ENCODE data around the gene APOBEC3A. TPM values are rescaled to one million over a fixed set of nuclear protein-coding genes. Genes with fewer than 3 reads are reported as not detected.
"Not testable (repeated sequence)": the region's sequence is repeated elsewhere in the genome, so short reads cannot be mapped to it uniquely, and the experiment has no call there.

The APOBEC3A gene
- polyA plus RNA-seq, 1 donor from 2014 or later: not detected

DNA sequence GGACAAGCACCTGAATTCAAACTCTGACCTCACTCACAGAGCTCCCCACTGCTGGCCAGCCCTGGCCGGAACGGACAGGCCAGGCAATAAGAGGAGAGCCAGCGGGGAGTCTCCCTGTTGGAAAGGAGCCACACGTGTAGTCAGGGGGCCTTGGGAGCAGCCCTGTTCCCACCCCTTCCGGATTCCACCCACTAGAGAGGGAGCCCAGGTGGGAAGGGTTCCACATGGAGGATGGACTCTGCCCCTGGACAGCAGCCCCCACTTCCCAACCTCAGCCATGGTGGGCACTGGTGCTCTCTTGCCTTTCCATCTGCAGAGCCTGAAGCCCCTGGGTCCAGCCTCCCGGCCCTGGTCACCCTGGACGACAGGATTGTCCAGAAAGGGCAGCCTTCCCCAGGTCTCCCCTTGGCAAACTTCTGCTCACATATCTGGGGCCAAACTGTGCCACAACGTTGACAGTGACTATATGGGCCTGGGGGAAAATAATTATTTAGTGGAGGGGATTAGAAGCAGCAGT lies 7.5 kb upstream of the APOBEC3A start:
- H3K9me3 Mint-ChIP-seq: no peaks in the 10 kb centered on the region
- no peak overlapping the region for H3K4me3 Mint-ChIP-seq
- peaks cover 4 to 10% (median 9%) of the 10 kb centered on the region in 3 donors for H3K4me1 Mint-ChIP-seq
- H3K36me3 Mint-ChIP-seq: no peaks in the 10 kb centered on the region
- H3K27me3 Mint-ChIP-seq: peaks cover 28% of the 10 kb centered on the region
- H3K27ac Mint-ChIP-seq: no peak overlapping the region

- peaks cover 4 to 12% (median 9%) of the 10 kb centered on the region in 3 donors for H3K4me1 Mint-ChIP-seq
- no peak overlapping the region for H3K27ac Mint-ChIP-seq
- H3K4me3 Mint-ChIP-seq: no peak overlapping the region
- H3K36me3 Mint-ChIP-seq: no peaks in the 10 kb centered on the region
- peaks cover 28% of the 10 kb centered on the region for H3K27me3 Mint-ChIP-seq
- H3K9me3 Mint-ChIP-seq: no peaks in the 10 kb centered on the region
Observed at GRCh38 chr22:38950527-38951295, 6.7 kb upstream of the APOBEC3A start.

GRCh38 chr22:38951734-38952133 lies 5.7 kb upstream of the APOBEC3A start:
- peaks cover 25% of the 10 kb centered on the region for H3K27me3 Mint-ChIP-seq
- no peaks in the 10 kb centered on the region for H3K36me3 Mint-ChIP-seq
- no peak overlapping the region for H3K4me3 Mint-ChIP-seq
- H3K9me3 Mint-ChIP-seq: no peaks in the 10 kb centered on the region
- peak overlapping the region in 1 of 3 donors; percentile 12 for H3K27ac Mint-ChIP-seq
- H3K4me1 Mint-ChIP-seq: peaks cover 4 to 12% (median 9%) of the 10 kb centered on the region in 3 donors

GRCh38 chr22:38952281-38952993 lies 5.0 kb upstream of the APOBEC3A start:
- Mint-ChIP-seq H3K4me3 (no peak overlapping the region), H3K27me3 (peaks cover 23% of the 10 kb centered on the region), H3K27ac (no peak overlapping the region), H3K9me3 (no peaks in the 10 kb centered on the region), H3K4me1 (peaks cover 0 to 9% (median 8%) of the 10 kb centered on the region in 3 donors), H3K36me3 (no peaks in the 10 kb centered on the region)

GRCh38 chr22:38953091-38953490 lies 4.3 kb upstream of the APOBEC3A start:
- no peak overlapping the region for H3K4me3 Mint-ChIP-seq
- H3K27ac Mint-ChIP-seq: no peak overlapping the region
- no peaks in the 10 kb centered on the region for H3K36me3 Mint-ChIP-seq
- H3K9me3 Mint-ChIP-seq: no peaks in the 10 kb centered on the region
- H3K27me3 Mint-ChIP-seq: peaks cover 18% of the 10 kb centered on the region
- H3K4me1 Mint-ChIP-seq: peaks cover 0 to 7% (median 7%) of the 10 kb centered on the region in 3 donors

DNA sequence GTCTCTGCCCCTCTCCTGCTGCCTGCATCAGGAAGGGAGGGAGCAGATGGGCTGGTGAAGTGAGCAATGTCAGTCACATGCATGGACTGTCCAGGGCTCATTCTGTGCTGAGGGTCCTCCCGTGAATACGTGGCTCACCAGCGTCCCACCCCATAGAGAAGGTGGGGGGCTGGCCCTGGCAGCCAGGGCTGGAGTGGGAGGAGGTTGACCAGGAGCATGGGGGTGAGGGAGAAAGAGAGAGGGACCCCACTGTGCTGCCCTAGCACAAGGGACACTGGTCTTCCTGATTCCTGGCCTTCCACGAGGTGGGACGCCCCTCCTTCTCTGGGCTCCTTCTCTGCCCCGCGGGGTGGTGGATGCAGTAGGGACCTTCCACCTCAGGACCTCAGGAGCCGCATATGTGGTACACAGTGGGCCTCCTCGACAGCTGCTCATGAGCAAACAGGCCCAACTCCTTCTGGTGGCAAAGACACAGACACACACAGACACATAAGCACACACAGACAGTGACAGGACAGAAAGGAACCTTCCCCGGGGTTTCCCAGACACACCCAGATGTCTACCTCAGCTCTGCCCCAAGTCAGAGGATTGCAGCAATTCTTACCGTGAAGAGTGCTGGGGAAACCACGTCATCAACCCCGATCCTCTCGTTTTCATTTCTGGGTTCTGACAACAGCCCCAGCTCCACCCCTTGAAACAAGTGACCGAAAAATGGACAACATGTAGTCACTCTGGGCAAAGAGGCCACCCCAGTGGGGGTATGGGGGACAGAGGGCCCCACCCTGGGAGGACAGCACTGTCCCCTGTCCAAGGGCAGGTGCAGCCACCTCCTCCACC lies 3.6 kb upstream of the APOBEC3A start:
- Mint-ChIP-seq H3K27ac (peak overlapping the region in 2 of 3 donors; percentile 13 to 86), H3K9me3 (no peaks in the 10 kb centered on the region), H3K4me3 (peak overlapping the region in 2 of 4 donors; percentile 7 to 71), H3K27me3 (peaks cover 15% of the 10 kb centered on the region), H3K36me3 (no peaks in the 10 kb centered on the region), H3K4me1 (peaks cover 0 to 8% (median 7%) of the 10 kb centered on the region in 3 donors)

DNA sequence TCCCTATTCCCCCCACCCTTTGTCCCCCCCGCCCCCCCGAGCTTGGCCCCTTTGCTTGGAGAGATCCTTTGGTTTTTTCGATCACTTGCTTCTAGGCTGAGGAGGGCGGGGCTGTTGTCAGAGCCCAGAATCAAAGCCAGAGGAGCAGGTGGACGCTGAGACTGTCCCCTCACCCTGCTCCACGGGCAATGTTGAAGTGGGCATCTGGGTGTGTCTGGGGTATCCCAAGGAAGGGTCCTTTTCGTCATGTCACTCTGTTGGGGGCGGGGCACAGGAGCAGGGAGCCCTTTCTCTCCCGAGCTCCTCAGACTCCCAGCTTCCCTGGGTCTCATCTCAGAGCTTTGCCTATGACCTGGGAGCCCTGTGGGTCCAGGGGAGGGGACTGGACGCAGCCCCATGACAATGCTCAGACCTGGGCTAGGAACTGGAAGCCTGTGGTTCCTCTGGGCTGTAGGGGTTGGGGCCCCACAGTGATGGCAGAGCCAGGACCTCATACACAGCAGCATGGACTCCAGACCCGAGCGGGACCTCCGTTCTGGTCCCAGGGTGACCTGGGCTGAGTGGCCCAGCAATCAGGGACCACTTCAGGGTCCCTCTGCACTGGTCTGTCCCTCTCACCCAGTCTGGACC lies 2.9 kb upstream of the APOBEC3A start:
- Mint-ChIP-seq H3K9me3 (no peaks in the 10 kb centered on the region), H3K27me3 (peaks cover 13% of the 10 kb centered on the region), H3K4me3 (no peak overlapping the region), H3K36me3 (no peaks in the 10 kb centered on the region), H3K4me1 (peaks cover 0 to 8% (median 7%) of the 10 kb centered on the region in 3 donors), H3K27ac (peak overlapping the region in 1 of 3 donors; percentile 50)

DNA sequence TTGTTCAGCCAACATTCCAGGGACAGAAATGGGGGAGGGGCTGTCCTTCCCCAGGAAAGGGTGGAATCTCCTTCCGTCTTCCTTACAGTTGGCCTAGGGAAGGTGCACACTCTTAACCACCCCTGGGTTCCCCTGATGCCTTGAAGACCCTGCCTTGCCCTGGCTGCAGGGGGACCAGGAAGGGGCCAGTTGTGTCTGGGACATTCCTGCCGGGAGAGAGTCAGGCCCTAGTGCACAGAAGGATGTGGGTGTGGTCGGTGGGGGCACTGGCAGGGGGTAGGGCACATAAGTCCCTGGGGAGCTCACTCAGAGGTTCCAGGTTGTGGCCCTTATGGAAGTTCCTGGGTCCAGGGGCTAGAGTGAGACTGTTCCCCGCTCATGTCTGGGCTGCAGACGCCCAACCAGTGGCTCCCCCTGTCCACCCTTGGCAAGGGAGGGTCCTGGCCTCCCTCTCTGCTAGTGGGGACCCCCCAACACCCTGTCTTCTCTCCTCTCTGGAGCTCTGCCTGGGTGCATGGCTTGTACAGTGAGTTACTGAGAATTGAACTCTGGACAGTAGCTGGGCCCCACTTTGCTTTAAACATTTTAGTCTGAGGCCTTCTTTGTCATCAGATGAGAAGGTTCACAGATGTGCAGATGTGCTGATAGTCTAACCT lies 2.0 kb upstream of the APOBEC3A start:
- H3K4me1 Mint-ChIP-seq: peaks cover 0 to 8% (median 7%) of the 10 kb centered on the region in 3 donors
- H3K27ac Mint-ChIP-seq: no peak overlapping the region
- H3K9me3 Mint-ChIP-seq: no peaks in the 10 kb centered on the region
- H3K27me3 Mint-ChIP-seq: peaks cover 10% of the 10 kb centered on the region
- H3K36me3 Mint-ChIP-seq: no peaks in the 10 kb centered on the region
- no peak overlapping the region for H3K4me3 Mint-ChIP-seq

DNA sequence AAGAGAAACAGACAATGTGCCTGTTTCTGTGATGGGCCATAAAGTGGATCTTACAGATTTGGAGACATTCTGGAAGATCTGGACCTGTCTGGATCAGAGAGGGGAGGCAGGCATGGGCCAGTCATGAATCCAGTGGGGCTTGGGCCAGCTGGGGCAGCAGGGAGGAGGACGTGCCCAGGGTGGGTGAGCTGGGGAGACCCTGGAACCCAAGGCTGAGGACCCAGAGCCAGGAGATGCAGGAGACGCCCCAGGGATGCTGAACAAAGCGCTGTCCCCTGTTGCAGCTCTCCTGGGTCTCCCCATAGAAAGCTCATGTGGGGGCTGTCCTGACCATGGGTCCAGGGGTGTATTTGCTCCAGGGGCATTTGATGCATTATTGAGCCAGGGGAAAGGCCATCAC lies 1.5 kb upstream of the APOBEC3A start:
- peaks cover 0 to 8% (median 7%) of the 10 kb centered on the region in 3 donors for H3K4me1 Mint-ChIP-seq
- H3K27me3 Mint-ChIP-seq: peaks cover 9% of the 10 kb centered on the region
- no peaks in the 10 kb centered on the region for H3K9me3 Mint-ChIP-seq
- H3K27ac Mint-ChIP-seq: no peak overlapping the region
- no peaks in the 10 kb centered on the region for H3K36me3 Mint-ChIP-seq
- H3K4me3 Mint-ChIP-seq: no peak overlapping the region

- H3K36me3 Mint-ChIP-seq: no peaks in the 10 kb centered on the region
- H3K27me3 Mint-ChIP-seq: peaks cover 9% of the 10 kb centered on the region
- no peak overlapping the region for H3K27ac Mint-ChIP-seq
- no peak overlapping the region for H3K4me3 Mint-ChIP-seq
- H3K9me3 Mint-ChIP-seq: no peaks in the 10 kb centered on the region
- H3K4me1 Mint-ChIP-seq: peaks cover 0 to 8% (median 7%) of the 10 kb centered on the region in 3 donors
Observed at GRCh38 chr22:38956551-38956950, 858 bp upstream of the APOBEC3A start.

DNA sequence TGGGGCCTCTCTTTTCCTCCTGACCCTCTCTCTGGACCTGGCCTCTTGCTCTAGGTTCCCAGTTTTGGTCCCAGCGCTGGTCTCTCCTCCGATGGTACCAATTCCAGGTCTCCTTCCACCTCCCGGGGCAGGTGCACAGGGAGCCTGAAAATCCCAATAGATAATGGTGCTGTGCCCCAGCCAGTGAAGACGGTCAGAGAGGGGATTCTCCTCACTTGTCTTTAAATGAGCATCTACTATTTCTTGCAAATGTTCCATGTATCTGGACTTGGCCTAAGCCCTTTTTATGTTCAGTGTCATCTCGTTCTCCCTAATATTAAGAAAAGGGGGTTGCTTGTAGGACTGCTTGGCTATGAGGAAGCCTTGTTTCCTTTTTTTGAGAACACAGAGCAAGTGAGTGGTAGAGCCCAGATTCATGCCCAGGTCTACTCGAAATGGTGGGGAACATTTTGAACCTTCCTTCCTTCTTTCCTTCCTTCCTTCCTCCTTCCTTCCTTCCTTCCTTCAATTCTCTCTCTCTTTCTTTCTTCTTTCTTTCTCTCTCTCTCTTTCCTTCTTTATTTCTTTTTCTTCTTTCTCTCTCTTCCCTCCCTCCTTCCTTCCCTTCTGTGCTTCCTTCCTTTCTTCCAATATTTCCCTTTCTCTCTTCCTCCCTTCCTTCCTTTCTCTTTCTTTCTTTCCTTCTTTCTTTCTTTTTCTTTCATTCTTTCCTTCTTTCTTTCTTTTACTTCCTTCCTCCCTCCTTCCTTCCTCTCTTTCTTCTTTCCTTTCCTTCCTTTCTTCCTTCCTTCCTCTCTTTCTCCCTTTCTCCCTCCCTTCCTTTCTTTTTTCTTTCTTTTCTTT lies 620 bp downstream of the APOBEC3A start:
- Mint-ChIP-seq H3K36me3 (no peaks in the 10 kb centered on the region), H3K4me1 (peaks cover 0 to 8% (median 7%) of the 10 kb centered on the region in 3 donors), H3K9me3 (no peaks in the 10 kb centered on the region), H3K27me3 (peaks cover 7% of the 10 kb centered on the region), H3K4me3 (no peak overlapping the region), H3K27ac (no peak overlapping the region)

DNA sequence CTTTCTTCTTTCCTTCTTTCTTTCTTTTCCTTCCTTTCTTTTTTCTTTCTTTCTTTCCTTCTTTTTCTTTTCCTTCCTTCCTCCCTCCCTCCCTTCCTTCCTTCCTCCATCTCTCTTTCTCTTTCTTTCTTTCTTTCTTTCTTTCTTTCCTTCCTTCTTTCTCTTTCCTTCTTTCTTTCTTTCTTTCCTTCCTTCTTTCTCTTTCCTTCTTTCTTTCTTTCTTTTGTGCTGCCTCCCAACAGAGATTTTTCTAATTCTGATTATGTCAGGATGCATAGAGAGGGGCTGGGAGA lies 1.2 kb downstream of the APOBEC3A start:
- H3K4me3 Mint-ChIP-seq, H3K36me3 Mint-ChIP-seq, H3K27me3 Mint-ChIP-seq, H3K4me1 Mint-ChIP-seq, H3K9me3 Mint-ChIP-seq, H3K27ac Mint-ChIP-seq: not testable (repeated sequence)

GRCh38 chr22:38959590-38959989 lies 2.2 kb downstream of the APOBEC3A start:
- no peak overlapping the region for H3K4me3 Mint-ChIP-seq
- H3K27me3 Mint-ChIP-seq: peaks cover 4% of the 10 kb centered on the region
- H3K4me1 Mint-ChIP-seq: peaks cover 3 to 5% (median 3%) of the 10 kb centered on the region in 3 donors
- H3K9me3 Mint-ChIP-seq: no peaks in the 10 kb centered on the region
- H3K36me3 Mint-ChIP-seq: no peaks in the 10 kb centered on the region
- no peak overlapping the region for H3K27ac Mint-ChIP-seq
